GM18907 (cell line): ENCODE results near the gene TCEANC2.
"Not testable (repeated sequence)": the region's sequence is repeated elsewhere in the genome, so short reads cannot be mapped to it uniquely, and the experiment has no call there.

ENCODE experiments used
- ATAC-seq: cut with Tn5 transposase; IDR thresholded peaks from one replicate; pipeline ENCODE4 v1.9.1; 2021; ENCODE audit warnings: mild to moderate bottlenecking, moderate library complexity; ENCODE audit not compliant: unreplicated experiment

TCEANC2 gene

DNA sequence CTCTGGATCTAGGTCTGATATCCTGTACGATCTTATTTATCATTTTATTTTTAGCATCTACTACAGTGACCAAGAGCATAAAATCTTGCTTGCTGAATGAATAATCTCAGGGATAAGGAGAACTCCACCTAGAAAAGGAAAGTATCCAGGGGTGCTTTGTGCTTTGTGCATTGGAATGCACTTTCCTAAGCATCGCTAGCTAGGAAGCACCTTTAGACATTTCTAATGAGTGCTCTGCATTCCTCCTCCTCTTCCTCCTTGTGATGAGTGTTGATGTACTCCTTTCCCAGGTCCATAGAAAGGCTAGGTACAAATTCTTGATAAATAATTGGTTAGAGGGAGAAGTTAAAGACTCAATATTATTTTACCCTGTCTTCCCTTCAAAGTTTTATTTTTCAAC lies 31.4 kb downstream of the TCEANC2 start:
- ATAC-seq, result no peak

GRCh38 chr1:54086754-54087153 lies 33.3 kb downstream of the TCEANC2 start:
- no peak for ATAC-seq

GRCh38 chr1:54088385-54088784 lies 35.0 kb downstream of the TCEANC2 start:
- no peak for ATAC-seq

DNA sequence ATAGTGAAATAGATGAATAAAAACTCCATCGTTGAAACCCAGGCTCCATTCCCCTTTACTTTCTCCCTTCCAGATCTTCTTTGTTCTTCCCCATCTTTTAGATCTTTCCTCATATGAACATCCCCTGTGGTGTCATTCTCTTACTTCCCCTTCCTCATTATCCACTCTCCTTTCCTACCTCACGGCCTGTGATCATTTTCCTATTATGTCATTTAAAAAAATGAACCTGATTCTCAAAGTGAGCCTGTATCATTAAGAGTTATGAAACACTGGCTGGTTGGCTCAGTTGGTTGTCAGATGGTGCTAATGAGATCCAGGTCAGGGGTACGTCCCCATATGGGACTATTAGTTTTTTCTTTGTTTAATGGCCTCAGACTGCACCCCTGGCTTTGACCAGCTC lies 38.3 kb downstream of the TCEANC2 start:
- ATAC-seq, result no peak

DNA sequence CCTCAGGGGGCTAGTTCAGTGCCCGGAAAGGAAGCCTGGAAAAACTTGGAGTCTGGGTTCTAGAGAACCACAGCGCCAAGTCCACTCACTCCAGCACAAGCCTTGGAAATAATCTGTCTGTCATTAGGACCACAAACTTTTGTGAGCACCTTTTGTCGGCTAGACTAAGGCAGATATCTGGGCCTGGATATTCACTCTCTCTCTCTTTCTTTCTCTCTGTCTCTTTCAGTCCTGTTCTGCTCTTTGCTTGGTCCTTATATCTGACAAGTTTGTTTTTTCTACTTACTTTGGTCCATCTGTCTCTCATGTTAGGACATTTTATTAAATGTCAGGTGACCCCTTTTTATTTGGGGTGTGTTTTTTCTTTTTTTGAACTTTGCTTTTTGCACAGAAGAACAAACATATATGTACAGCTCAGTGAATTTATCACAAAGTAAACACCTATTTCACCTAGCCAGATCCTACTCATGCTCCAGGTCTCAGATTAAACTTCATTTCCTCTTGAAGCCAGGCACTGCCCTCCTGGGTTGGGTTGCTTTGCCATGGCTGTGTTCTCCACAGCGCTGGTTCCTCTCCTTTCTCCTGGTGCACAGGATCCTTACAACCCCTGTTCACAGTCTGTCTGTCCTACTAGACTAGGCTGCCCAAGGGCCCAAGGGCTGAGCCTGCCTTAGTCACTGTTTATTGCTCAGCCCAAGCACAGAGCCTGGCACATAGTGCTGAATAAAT lies 40.8 kb downstream of the TCEANC2 start:
- no peak for ATAC-seq

GRCh38 chr1:54094730-54095105 lies 41.3 kb downstream of the TCEANC2 start:
- not testable (repeated sequence) for ATAC-seq

- no peak for ATAC-seq
Observed at GRCh38 chr1:54095546-54096226, 42.3 kb downstream of the TCEANC2 start.

DNA sequence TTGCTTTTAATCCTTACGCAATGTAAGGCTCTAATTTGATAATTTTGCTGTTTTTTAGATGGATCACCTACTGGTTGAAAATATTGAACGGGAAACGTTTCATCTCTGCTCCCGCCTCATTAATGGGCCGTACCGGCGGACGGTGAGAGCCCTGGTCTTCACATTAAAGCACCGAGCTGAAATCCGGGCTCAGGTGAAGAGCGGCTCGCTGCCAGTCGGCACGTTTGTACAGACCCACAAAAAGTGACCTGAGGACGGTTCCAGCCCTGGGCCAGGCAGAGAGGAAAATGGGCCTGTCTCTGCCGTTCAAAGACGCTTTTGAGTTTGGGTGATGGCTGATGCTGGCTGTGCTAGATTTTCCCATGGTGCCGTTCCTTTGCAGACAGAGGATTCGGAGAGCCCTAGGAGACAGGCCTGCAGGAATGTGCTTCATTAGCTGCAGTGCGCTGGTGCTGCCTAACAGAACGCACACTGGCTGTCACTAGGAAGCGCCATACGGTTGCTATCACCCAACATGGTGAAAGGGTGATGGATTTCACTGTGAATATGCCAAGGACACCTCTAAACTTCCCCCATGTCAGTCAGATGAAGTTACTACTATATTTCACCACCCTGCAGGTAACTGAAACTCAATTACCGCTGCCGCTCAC lies 42.9 kb downstream of the TCEANC2 start:
- ATAC-seq, result no peak

GRCh38 chr1:54096877-54097240 lies 43.5 kb downstream of the TCEANC2 start:
- ATAC-seq, result no peak

DNA sequence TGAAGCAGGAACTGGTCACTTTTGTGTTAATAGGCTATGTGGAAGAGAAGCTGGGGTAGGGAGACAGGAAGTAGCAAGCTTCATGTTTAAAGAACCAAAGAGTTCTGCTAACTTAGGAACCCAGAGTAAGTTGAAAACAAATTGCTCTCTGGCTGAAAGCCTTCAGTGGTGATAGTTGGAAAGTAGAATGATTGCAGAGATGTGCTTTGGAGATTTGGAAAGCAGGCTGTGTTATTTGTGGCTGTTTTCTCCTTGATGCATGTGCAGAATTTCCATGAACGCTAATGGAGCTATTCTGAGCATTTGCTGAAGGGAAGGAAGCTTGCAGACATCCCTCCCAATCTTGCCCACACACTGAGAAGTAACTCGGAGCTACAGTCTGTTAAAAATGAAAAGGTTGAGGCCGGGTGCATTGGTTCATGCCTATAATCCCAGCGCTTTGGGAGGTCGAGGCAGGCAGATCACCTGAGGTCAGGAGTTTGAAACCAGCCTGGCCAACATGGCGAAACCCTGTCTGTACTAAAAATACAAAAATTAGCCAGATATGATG lies 45.7 kb downstream of the TCEANC2 start:
- ATAC-seq, result no peak

GRCh38 chr1:54100500-54100899 lies 47.1 kb downstream of the TCEANC2 start:
- no peak for ATAC-seq

GRCh38 chr1:54103414-54103813 lies 50.0 kb downstream of the TCEANC2 start:
- ATAC-seq, result no peak

DNA sequence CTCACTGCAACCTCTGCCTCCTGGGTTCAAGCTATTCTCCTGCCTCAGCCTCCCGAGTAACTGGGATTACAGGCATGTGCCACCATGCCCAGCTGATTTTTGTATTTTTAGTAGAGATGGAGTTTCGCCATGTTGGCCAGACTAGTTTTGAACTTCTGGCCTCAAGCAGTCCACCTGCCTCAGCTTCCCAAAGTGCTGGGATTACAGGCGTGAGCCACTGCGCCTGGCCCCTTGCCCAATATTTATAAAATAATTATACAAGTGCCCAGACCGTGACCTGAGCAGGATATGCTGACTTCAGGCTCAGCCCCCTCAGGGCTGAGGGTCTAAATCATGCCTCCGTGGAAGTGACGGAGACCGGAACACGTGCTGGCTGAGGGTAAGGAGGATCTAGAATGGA lies 51.2 kb downstream of the TCEANC2 start:
- not testable (repeated sequence) for ATAC-seq

GRCh38 chr1:54105080-54105479 lies 51.7 kb downstream of the TCEANC2 start:
- ATAC-seq, result no peak

DNA sequence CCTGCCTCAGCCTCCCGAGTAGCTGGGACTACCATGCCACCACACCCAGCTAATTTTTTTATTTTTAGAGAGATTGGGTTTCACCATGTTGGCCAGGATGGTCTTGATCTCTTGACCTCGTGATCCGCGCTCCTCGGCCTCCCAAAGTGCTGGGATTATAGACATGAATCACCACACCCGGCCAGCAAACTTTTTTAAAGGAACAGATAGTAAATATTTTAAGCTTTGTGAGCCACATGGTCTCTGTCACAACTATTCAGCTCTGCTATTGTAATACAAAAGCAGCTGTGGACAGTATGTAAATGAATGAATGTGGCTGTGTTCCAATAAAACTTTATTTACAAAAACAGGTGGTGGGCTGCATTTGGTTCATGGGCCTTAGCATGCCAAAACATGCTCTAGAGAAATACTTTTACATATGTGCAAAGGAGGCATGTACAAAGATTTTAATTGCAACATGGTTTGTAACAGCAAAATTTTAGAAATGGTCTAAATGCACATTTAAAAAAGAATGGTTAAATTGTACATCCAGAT lies 52.4 kb downstream of the TCEANC2 start:
- ATAC-seq, result no peak

GRCh38 chr1:54107131-54107530 lies 53.7 kb downstream of the TCEANC2 start:
- ATAC-seq, result no peak

GRCh38 chr1:54108156-54108555 lies 54.7 kb downstream of the TCEANC2 start:
- no peak for ATAC-seq

- ATAC-seq, result no peak
Observed at GRCh38 chr1:54109129-54110090, 56.0 kb downstream of the TCEANC2 start.

DNA sequence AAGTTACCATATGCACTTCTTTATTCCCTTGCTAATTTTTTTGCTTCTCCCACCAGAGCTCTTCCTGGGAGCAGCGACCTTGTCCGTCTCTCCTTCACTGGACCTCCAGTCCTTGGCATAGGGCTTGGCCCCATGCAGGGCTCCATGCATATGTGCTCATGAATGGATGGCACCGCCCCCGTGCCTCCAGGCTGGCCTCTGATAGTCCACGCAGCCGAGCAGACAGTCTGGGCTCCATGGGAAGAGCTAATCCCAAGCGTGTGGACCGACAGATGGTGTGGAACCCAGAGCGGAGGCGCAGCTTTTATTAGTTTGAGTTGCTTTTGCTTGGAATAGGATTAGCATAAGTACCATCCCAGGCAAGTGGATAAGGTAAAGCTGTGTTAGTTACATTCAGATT lies 57.6 kb downstream of the TCEANC2 start:
- ATAC-seq, result no peak

GRCh38 chr1:54111624-54112023 lies 58.2 kb downstream of the TCEANC2 start:
- ATAC-seq, result no peak
